Activated T-helper 1 cell treated with anti-CD3 and anti-CD28 coated beads, Interleukin-12 subunit alpha, Interleukin-12 subunit beta, Interleukin-2, Interleukin-4 antibody, amounts not matched to agents 30 ng/mL and 10 ng/mL and 1 ng/mL, durations not matched to agents 14 hours and 24 hours and 36 hours (primary cell): ENCODE data around the gene PRPF40B. TPM values are rescaled to one million over a fixed set of nuclear protein-coding genes. Genes with fewer than 3 reads are reported as not detected.
"Not testable (repeated sequence)": the region's sequence is repeated elsewhere in the genome, so short reads cannot be mapped to it uniquely, and the experiment has no call there.

ENCODE experiments used
- DNase-seq: peaks from one replicate; pipeline ENCODE4 v3.0.0; 2021; ENCODE audit warnings: low spot score
- H3K27ac Mint-ChIP-seq: one replicate; pipeline ENCODE4 v1.8.0; 2021; ENCODE audit warnings: mild to moderate bottlenecking, mixed read lengths
- H3K27me3 Mint-ChIP-seq: one replicate; pipeline ENCODE4 v1.8.0; 2022; ENCODE audit warnings: mild to moderate bottlenecking, moderate library complexity, mixed read lengths; ENCODE audit not compliant: insufficient read depth
- H3K36me3 Mint-ChIP-seq: one replicate; pipeline ENCODE4 v1.8.0; 2021; ENCODE audit warnings: low read depth, mixed read lengths
- H3K4me1 Mint-ChIP-seq: one replicate; pipeline ENCODE4 v1.8.0; 2021; ENCODE audit warnings: low read depth, mixed read lengths
- H3K4me3 Mint-ChIP-seq: one replicate; pipeline ENCODE4 v1.8.0; 2021; ENCODE audit warnings: mild to moderate bottlenecking, moderate library complexity, mixed read lengths
- H3K9me3 Mint-ChIP-seq: one replicate; pipeline ENCODE4 v1.8.0; 2021; ENCODE audit warnings: mixed read lengths
- intact Hi-C: fragments of 100-400 bp; cut with micrococcal nuclease; formaldehyde crosslinking; loops from one replicate; pipeline ENCODE4 v1.15.1; 2024
- total RNA-seq: library from RNA; stranded (reverse); gene quantifications from 2 replicates; pipeline ENCODE4 v1.2.3, GENCODE V29; 2022

Gene PRPF40B
- total RNA-seq, 1 donor from 2014 or later: 12.7 TPM

DNA sequence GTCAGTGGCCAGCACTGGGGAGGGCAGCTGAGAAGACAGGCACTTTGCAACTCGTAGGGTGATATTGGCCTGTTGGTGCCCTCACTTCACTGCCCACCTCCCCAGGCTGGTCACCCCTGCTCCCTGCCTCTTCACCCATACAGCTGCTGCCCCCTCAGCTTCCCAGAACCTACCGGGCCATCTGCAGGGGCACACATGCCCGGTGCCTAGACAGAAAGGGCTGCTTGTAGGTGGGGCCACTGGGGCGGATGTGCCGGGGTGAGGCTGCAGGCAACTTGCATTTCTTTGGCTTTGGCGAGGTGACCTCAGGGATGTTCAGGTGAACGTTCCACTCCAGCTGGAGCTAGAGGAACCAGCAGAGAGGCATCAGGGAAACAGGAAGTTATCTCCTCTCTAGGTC lies 35.1 kb upstream of the PRPF40B start:
- DNase-seq: no peak
- no peaks in the 10 kb centered on the region for H3K4me1 Mint-ChIP-seq
- no peaks in the 10 kb centered on the region for H3K27me3 Mint-ChIP-seq
- no peak overlapping the region for H3K27ac Mint-ChIP-seq
- H3K4me3 Mint-ChIP-seq: no peak overlapping the region
- peaks cover 3% of the 10 kb centered on the region for H3K9me3 Mint-ChIP-seq
- intact Hi-C loops: no loop called here
- peaks cover 4% of the 10 kb centered on the region for H3K36me3 Mint-ChIP-seq

DNA sequence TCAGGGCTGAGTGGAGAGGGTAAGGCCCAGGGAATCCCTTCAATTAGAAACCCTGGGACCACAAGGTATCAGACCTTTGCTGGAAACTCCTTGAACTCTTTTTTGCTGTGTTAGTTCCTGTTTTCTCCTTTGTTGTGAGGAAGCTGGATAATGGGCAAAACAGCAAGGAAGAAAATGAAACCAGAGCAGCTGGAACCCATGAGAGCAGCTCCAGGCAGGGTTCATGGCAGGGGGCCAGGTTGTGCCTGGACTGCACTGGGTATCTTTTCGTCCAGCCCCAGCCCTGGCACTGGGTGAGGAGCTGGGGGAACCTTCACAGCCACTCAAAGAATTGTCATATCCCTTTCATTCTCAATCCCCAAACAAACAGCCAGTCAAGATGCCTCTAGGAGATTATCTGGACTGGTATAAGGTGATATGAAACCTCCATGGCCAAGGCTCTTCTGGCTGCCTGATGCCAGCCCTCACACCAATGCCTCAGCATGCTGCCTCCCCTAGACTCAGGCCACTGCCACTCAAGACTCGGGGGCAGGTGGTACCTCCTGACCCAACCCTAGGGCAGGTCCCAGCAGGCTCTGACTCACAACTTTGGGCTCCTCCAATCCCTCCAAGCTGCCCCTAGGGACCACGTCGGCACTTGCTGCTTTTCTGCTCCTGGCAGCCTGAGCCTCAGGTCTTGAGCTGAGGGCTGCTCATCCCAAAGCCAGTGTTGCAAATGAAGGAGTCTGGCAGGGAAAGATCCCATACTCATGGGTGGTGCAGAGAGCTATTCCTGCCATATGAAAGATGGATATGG lies 34.4 kb upstream of the PRPF40B start:
- H3K27ac Mint-ChIP-seq: no peak overlapping the region
- no peaks in the 10 kb centered on the region for H3K4me1 Mint-ChIP-seq
- no peak overlapping the region for H3K4me3 Mint-ChIP-seq
- peaks cover 4% of the 10 kb centered on the region for H3K36me3 Mint-ChIP-seq
- H3K27me3 Mint-ChIP-seq: no peaks in the 10 kb centered on the region
- DNase-seq: no peak
- H3K9me3 Mint-ChIP-seq: peaks cover 3% of the 10 kb centered on the region
- intact Hi-C loops: no loop called here

DNA sequence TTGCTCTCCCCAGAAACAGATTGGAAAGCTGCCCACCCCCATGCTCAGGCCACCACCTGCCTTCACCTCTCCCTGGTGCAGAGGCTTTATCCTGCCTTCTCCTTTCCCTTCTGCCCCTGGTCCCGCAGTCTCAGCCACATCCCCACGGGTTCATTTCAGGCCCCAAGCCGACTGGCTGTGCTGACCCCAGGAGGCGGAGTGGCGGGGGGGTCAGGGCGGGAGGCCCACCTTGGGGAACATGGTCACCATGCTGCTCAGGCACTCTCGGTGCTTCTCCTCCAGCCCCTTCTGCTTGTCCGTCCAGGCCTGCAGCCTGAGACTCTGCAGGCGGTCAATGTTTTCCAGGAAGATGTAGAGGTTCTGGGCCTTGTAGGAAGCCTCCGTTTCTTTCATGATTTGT lies 24.8 kb upstream of the PRPF40B start:
- Mint-ChIP-seq H3K36me3 (peaks cover 4% of the 10 kb centered on the region), H3K9me3 (no peaks in the 10 kb centered on the region), H3K4me3 (no peak overlapping the region), H3K27me3 (no peaks in the 10 kb centered on the region), H3K4me1 (no peaks in the 10 kb centered on the region), H3K27ac (no peak overlapping the region)
- DNase-seq: no peak
- intact Hi-C loops: no loop called here

DNA sequence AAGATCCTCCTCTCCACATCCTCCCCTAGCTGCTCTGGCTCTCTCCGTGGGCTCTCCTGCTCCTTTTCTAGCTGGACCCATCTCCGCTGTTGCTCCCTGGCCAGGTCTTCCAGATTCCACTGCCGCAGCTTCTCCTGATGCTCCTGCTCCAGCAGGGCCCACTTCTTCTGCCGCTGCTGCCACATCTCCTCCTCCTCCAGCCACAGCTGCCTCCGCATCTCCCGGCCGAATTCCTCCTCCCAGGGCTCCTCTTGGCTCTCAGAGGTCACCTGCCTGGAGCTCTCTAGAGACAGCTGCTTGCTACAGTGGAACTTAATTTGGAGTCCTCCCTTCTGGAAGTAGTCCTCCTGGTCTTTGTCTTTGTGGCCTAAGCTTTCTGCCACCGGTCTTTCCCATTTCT lies 23.4 kb upstream of the PRPF40B start:
- Mint-ChIP-seq H3K4me3 (no peak overlapping the region), H3K27ac (no peak overlapping the region)

DNA sequence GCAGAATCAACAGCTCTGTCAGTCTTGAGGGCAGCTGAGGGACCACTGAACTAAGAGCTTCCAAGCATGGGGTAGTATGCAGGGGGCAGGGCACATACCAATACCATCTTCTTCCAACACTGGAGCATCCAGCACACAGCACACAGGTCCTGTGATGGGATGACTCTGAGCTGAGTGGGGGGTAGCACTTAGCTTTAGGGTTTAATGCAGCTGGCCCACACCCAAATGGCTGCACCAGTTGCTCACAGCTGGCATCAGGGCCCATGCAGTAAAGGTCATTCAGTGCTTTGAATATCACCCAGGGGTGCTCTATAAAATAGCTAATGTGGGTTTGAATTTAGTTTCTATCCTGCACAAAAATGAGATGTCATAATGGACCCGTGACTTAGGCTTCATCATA lies 19.6 kb upstream of the PRPF40B start:
- H3K27me3 Mint-ChIP-seq: peaks cover 2% of the 10 kb centered on the region
- no peak overlapping the region for H3K27ac Mint-ChIP-seq
- no peak overlapping the region for H3K4me3 Mint-ChIP-seq
- DNase-seq: no peak
- H3K9me3 Mint-ChIP-seq: no peaks in the 10 kb centered on the region
- intact Hi-C loops: no loop called here
- no peaks in the 10 kb centered on the region for H3K4me1 Mint-ChIP-seq
- H3K36me3 Mint-ChIP-seq: peaks cover 2% of the 10 kb centered on the region

More for the DNA sequence above, 23.4 kb upstream of the PRPF40B start:
- no peaks in the 10 kb centered on the region for H3K9me3 Mint-ChIP-seq
- H3K36me3 Mint-ChIP-seq: peaks cover 4% of the 10 kb centered on the region
- intact Hi-C loops: no loop called here
- DNase-seq: no peak
- no peaks in the 10 kb centered on the region for H3K4me1 Mint-ChIP-seq
- no peaks in the 10 kb centered on the region for H3K27me3 Mint-ChIP-seq

DNA sequence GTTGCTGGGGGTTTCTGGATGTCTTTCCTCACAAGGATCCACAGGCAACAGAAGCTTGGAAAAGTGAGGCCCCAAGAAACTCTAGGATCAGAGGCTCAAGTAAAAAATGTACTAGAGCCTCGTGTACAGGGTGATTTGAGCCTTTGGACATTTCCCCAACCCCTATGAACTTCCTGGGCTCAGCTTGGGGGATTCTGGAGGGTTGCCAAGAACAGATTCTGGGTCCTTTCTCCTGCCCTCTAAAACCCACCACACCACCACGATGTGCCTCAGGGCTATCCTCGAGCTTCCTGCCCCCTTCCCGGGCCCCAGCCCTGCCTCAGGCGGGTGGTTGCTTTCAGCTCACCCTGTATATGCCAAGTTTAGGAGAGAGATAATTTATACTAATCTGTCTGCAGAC lies 18.5 kb upstream of the PRPF40B start:
- no peaks in the 10 kb centered on the region for H3K36me3 Mint-ChIP-seq
- no peak overlapping the region for H3K4me3 Mint-ChIP-seq
- no peaks in the 10 kb centered on the region for H3K9me3 Mint-ChIP-seq
- no peaks in the 10 kb centered on the region for H3K4me1 Mint-ChIP-seq
- H3K27me3 Mint-ChIP-seq: peaks cover 2% of the 10 kb centered on the region
- intact Hi-C loops: no loop called here
- H3K27ac Mint-ChIP-seq: no peak overlapping the region
- DNase-seq: no peak

DNA sequence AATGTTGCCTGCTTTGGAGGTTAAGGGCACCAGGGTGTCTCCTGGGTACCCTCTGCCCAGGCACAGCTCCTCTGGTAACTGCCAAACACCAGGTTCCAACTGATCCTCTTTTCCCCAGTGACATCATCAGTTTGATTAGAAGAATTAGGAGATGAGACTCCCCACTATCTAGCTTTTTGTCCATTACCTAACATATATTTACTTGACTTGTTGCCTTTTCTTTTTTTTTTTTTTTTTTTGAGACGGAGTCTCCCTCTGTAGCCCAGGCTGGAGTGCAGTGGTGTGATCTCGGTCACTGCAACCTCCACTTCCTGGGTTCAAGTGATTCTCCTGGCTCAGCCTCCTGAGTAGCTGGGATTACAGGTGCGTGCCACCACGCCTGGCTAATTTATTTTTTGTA lies 17.8 kb upstream of the PRPF40B start, which contains the start of gene FAM186B:
FAM186B (minus strand) TSS at position 101 of the 400 bp plus-strand sequence. CDS start 162 bp downstream, outside the sequence.
- intact Hi-C loops, H3K27ac Mint-ChIP-seq, H3K4me1 Mint-ChIP-seq, H3K27me3 Mint-ChIP-seq, H3K4me3 Mint-ChIP-seq, H3K9me3 Mint-ChIP-seq, DNase-seq, H3K36me3 Mint-ChIP-seq: not testable (repeated sequence)

DNA sequence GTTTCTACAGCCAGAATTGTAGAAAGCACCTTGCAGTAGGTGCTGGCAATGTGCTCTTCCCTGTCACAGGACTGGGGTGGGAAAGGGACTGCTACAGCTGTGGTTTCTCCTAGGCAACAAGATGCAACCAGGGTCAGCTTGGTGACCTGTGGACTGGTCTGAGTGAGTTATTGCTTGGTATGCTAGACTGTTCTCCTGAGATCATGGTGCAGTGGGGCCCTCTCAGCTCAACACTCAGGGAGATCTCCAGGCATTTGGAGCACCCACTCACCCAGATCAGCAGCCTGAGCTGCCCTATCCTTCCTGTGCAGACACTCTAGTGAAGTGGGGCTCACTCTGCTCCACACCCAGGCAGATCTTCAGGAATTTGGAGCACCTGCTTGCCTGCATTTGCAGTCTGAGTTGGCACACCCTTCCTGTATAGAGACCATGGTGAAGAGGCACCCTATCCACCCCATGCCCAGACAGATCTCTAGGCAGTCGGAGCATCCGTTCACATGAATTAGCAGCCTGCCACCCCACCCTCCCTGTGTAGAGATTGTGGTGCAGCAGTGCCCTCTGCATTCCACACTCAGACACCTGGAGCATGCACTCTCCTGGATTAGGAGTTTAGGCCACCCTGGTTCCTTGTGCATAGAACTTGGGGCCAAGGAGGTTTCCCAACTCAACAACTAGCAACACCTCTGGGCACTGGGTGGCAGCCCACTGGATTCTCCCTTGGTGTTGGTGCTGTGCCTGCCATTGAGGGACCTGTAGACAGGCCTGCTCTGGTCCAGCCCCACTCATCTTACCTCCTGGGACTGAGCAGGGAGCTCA lies 14.1 kb upstream of the PRPF40B start:
- Mint-ChIP-seq H3K27me3 (peaks cover 2% of the 10 kb centered on the region), H3K9me3 (no peaks in the 10 kb centered on the region), H3K4me3 (no peak overlapping the region), H3K27ac (no peak overlapping the region), H3K36me3 (no peaks in the 10 kb centered on the region), H3K4me1 (no peaks in the 10 kb centered on the region)
- intact Hi-C loops: no loop called here
- DNase-seq: no peak

DNA sequence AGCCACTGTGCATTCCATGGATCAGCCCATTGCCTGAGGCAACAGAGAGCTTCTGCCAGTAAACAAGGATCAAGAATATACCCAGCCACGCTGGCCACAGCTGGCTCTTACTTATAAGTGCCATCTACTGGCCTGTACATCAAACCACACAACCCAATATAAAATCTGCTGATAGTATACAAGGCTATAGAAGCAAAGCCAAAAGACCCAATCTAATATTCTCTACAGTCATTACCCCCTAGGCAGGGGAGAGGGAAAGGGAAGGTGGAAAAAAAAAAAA lies 13.5 kb upstream of the PRPF40B start:
- Mint-ChIP-seq H3K4me3 (no peak overlapping the region), H3K36me3 (no peaks in the 10 kb centered on the region), H3K27ac (no peak overlapping the region), H3K27me3 (peaks cover 2% of the 10 kb centered on the region), H3K4me1 (no peaks in the 10 kb centered on the region), H3K9me3 (no peaks in the 10 kb centered on the region)
- DNase-seq: no peak
- intact Hi-C loops: no loop called here

DNA sequence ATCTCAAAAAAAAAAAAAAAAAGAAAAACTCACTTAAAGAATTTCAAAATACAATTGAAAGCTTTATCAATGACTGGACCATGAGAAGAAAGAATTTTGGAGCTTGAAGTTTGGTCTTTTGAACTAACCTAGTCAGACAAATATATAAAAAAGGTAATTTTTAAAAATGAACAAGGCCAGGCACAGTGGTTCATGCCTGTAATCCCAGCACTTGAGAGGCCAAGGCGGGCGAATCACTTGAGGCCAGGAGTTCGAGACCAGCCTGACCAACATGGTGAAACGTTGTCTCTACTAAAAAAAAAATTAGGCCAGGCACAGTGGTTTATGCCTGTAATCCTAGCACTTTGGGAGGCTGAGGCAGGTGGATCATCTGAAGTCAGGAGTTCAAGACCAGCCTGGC lies 12.6 kb upstream of the PRPF40B start:
- DNase-seq, H3K4me1 Mint-ChIP-seq, H3K27ac Mint-ChIP-seq, H3K9me3 Mint-ChIP-seq, H3K27me3 Mint-ChIP-seq, H3K4me3 Mint-ChIP-seq, H3K36me3 Mint-ChIP-seq, intact Hi-C loops: not testable (repeated sequence)

DNA sequence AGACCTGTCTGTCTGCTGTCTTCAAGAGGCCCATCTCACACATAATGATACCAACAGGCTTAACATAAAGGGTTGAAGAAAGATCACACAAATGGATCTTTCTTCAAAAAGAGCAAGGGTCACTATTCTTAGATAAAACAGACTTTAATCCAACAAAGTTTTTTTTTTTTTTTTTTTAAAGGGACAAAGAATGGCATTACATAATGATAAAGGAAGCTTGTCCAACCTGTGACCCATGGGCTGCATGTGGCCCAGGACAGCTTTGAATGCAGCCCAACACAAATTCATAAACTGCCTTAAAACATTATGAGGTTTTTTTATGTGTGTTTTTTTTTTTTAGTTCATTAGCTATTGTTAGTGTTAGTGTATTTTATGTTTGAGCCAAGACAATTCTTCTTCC lies 11.2 kb upstream of the PRPF40B start:
- H3K27ac Mint-ChIP-seq: no peak overlapping the region
- peaks cover 2% of the 10 kb centered on the region for H3K27me3 Mint-ChIP-seq
- intact Hi-C loops: no loop called here
- no peaks in the 10 kb centered on the region for H3K4me1 Mint-ChIP-seq
- no peak for DNase-seq
- H3K4me3 Mint-ChIP-seq: no peak overlapping the region
- H3K36me3 Mint-ChIP-seq: no peaks in the 10 kb centered on the region
- no peaks in the 10 kb centered on the region for H3K9me3 Mint-ChIP-seq

DNA sequence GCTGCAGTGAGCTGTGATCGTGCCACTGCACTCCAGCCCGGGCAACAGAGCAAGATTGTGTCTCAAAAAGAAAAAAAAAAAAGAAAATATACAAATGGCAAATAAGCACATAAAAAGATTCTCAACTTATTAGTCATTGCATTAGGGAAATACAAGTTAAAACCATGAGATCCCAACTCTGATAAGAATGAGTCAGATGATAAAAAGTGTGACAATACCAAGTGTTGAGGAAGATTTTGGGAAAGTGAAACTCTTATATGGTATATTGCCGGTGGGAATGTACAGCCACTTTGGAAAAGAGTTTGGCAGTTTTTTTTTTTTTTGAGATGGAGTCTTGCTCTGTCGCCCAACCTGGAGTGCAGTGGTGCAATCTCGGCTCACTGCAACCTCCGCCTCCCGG lies 7.6 kb upstream of the PRPF40B start:
- peaks cover 16% of the 10 kb centered on the region for H3K27me3 Mint-ChIP-seq
- no peak overlapping the region for H3K27ac Mint-ChIP-seq
- intact Hi-C loops: no loop called here
- no peak overlapping the region for H3K4me3 Mint-ChIP-seq
- H3K4me1 Mint-ChIP-seq: no peaks in the 10 kb centered on the region
- no peak for DNase-seq
- H3K9me3 Mint-ChIP-seq: no peaks in the 10 kb centered on the region
- H3K36me3 Mint-ChIP-seq: no peaks in the 10 kb centered on the region

DNA sequence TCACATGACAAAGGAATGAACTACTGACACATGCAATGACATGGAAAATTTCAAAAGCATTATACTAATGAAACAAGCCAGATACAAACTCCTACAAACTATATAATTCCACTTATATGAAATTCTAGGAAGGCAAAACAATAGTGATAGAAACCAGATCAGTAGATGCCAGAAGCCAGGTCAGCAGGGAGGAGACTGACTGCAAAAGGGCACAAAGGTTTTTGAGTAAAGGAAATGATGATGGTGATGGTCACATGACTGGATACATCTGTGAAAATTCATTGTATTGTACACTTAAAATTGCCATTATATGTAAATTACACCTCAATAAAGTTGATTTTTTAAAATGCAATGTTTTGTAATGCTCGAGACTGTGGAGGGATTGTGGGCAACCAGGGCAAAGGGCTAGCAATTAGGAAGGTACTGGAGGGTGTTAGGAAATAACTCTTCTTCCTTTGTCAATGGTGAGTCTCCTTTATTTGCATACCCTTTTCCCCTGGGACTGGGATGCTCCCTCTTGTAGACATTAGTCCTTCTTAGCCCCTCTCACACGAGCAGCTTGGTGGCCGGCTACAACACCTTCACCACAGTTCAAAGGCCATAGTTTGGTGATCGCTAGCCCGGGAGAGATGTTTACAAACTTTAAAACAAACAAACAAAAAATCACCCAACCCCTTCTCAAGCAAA lies 6.7 kb upstream of the PRPF40B start:
- Mint-ChIP-seq H3K4me3 (no peak overlapping the region), H3K36me3 (no peaks in the 10 kb centered on the region), H3K27me3 (peaks cover 21% of the 10 kb centered on the region), H3K4me1 (peaks cover 8% of the 10 kb centered on the region), H3K9me3 (no peaks in the 10 kb centered on the region), H3K27ac (no peak overlapping the region)
- no peak for DNase-seq
- intact Hi-C loops: no loop called here
